Brain microvascular endothelial cell (primary cell): ENCODE data around the gene FGF23.
"Not testable (repeated sequence)": the region's sequence is repeated elsewhere in the genome, so short reads cannot be mapped to it uniquely, and the experiment has no call there.

Source experiments
- DNase-seq: peaks from one replicate; pipeline ENCODE4 v3.0.0-alpha.2; 2020
- H3K27ac ChIP-seq: fragments of 250-450 bp; sonication (Bioruptor Pico); 2 replicates; pipeline ENCODE4 v1.5.1; 2020; ENCODE audit warnings: mild to moderate bottlenecking, moderate library complexity
- H3K27me3 ChIP-seq: fragments of 250-450 bp; sonication (Bioruptor Pico); replicated peaks from 2 replicates; pipeline ENCODE4 v1.5.1; 2020; ENCODE audit warnings: mild to moderate bottlenecking
- H3K36me3 ChIP-seq: fragments of 250-450 bp; sonication (Bioruptor Pico); replicated peaks from 2 replicates; pipeline ENCODE4 v1.5.1; 2020; ENCODE audit warnings: mild to moderate bottlenecking
- H3K4me3 ChIP-seq: 2 replicates; pipeline ENCODE4 v1.5.1; 2011; ENCODE audit warnings: low read depth, mild to moderate bottlenecking, control low read depth, low read length, moderate library complexity
- CTCF ChIP-seq: IDR thresholded peaks from 2 replicates; pipeline ENCODE4 v1.5.1; 2011; ENCODE audit warnings: low read depth, mild to moderate bottlenecking, moderate library complexity, low read length, control low read depth, inconsistent platforms; ENCODE audit errors: missing control alignments
- in situ Hi-C: cut with HindIII; loops from 2 replicates; pipeline ENCODE4 v1.10.0; 2017; ENCODE audit warnings: low sequenced_read_pairs, low pct_ligation_motif_present

FGF23 gene

GRCh38 chr12:4407136-4407535 is 27.6 kb upstream of the FGF23 start:
- DNase-seq, result no peak
- H3K4me3 ChIP-seq, result no peak overlapping the region
- no peaks in the 10 kb centered on the region for H3K27me3 ChIP-seq
- no peaks in the 10 kb centered on the region for H3K36me3 ChIP-seq
- TF ChIP-seq CTCF, result no peak
- H3K27ac ChIP-seq, result no peak overlapping the region
- in situ Hi-C loops, result no loop called here

GRCh38 chr12:4404877-4405637 is 25.5 kb upstream of the FGF23 start:
- in situ Hi-C loops, H3K27me3 ChIP-seq, H3K4me3 ChIP-seq, H3K27ac ChIP-seq, H3K36me3 ChIP-seq, DNase-seq: not testable (repeated sequence)

GRCh38 chr12:4402996-4403395 is 23.5 kb upstream of the FGF23 start:
- Histone ChIP-seq H3K4me3 (no peak overlapping the region), H3K27me3 (no peaks in the 10 kb centered on the region), H3K36me3 (no peaks in the 10 kb centered on the region), H3K27ac (no peak overlapping the region)
- TF ChIP-seq CTCF, result no peak
- DNase-seq, result no peak
- in situ Hi-C loops, result no loop called here

GRCh38 chr12:4401117-4401516 is 21.6 kb upstream of the FGF23 start:
- TF ChIP-seq CTCF, result no peak
- DNase-seq, result no peak
- in situ Hi-C loops, result no loop called here
- Histone ChIP-seq H3K4me3 (no peak overlapping the region), H3K27ac (no peak overlapping the region), H3K27me3 (no peaks in the 10 kb centered on the region), H3K36me3 (no peaks in the 10 kb centered on the region)

GRCh38 chr12:4395818-4396217 is 16.3 kb upstream of the FGF23 start:
- Histone ChIP-seq H3K27me3 (no peaks in the 10 kb centered on the region), H3K4me3 (no peak overlapping the region), H3K27ac (no peak overlapping the region), H3K36me3 (no peaks in the 10 kb centered on the region)
- in situ Hi-C loops, result no loop called here
- no peak for TF ChIP-seq CTCF
- no peak for DNase-seq

- TF ChIP-seq CTCF, result no peak
- in situ Hi-C loops, result no loop called here
- Histone ChIP-seq H3K4me3 (no peak overlapping the region), H3K27me3 (no peaks in the 10 kb centered on the region), H3K36me3 (no peaks in the 10 kb centered on the region), H3K27ac (no peak overlapping the region)
- no peak for DNase-seq
These were observed 13.7 kb upstream of the FGF23 start for GRCh38 chr12:4393211-4393610.
